Breast epithelium (tissue), 3 donors: Measurements from ENCODE around the gene NKX3-2.

Experiments
- POLR2A ChIP-seq: fragments of 450-650 bp; IDR thresholded peaks from one replicate; pipeline ENCODE4 v1.6.1; 2016; ENCODE audit warnings: antibody characterized with exemption, mild to moderate bottlenecking, moderate library complexity
- POLR2AphosphoS5 ChIP-seq, 3 donors: sonication (generic); formaldehyde crosslinking; IDR thresholded peaks; one replicate each; pipeline ENCODE4 v1.6.1; 2017; ENCODE audit warnings: antibody characterized with exemption in 3 of 3
- TF ChIP-seq, protein P1 (sequence below), 3 donors: fragments of 450-650 bp; IDR thresholded peaks; one replicate each; pipeline ENCODE4 v1.5.1; 2016 to 2017; ENCODE audit warnings: antibody characterized with exemption in 3 of 3, mild to moderate bottlenecking in 3 of 3, moderate library complexity in 3 of 3

DNA sequence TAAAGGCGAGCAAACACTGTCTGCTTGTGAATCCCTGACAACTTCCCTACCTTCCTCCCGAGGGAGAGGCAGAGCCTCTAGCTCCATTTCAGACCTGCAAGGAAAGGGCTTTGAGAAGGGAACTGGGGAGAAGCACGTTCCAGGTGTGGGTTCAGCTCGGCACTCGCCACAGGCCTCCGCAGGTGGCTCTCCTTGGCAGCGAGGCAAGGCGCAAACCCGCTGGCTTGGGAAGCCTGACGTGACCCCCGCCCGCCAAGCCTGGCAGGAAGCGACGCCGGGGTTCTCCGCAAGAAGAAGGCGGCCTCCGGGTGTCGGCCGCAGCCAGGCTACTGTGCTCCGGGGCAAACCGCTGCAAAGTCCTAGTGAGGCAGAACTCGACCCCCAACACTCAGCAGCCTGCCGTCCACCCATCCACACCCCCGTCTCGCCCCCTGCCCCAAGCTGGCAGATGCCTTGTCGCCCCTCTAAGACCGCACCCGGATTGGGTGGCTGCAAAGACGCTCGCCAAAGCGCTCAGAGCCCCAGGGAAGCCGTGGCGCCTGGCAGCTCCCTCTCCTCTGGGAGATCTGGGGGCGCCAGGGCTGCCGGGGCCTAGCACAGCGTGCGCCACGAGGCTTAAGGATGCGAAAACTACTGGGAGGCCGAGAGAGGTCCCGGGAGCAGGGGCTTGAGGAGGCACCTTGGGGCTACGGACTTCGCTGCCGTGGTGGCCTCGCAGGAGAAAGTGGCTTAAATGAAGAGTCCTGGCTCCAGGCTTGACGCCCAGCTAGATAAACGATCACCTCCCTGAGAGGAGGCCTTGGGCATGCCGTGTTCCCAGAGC, 21.8 kb downstream of the NKX3-2 start:
- TF ChIP-seq, protein P1, sequence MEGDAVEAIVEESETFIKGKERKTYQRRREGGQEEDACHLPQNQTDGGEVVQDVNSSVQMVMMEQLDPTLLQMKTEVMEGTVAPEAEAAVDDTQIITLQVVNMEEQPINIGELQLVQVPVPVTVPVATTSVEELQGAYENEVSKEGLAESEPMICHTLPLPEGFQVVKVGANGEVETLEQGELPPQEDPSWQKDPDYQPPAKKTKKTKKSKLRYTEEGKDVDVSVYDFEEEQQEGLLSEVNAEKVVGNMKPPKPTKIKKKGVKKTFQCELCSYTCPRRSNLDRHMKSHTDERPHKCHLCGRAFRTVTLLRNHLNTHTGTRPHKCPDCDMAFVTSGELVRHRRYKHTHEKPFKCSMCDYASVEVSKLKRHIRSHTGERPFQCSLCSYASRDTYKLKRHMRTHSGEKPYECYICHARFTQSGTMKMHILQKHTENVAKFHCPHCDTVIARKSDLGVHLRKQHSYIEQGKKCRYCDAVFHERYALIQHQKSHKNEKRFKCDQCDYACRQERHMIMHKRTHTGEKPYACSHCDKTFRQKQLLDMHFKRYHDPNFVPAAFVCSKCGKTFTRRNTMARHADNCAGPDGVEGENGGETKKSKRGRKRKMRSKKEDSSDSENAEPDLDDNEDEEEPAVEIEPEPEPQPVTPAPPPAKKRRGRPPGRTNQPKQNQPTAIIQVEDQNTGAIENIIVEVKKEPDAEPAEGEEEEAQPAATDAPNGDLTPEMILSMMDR (IDR thresholded peaks at IDR 0.05), result no peak
- no peak for TF ChIP-seq POLR2A
- no peak for TF ChIP-seq POLR2AphosphoS5 (IDR thresholded peaks at IDR 0.05)
